Prostate gland (tissue), 2 donors: ENCODE results near the gene RNF213. TPM values are rescaled to one million over a fixed set of nuclear protein-coding genes. Genes with fewer than 3 reads are reported as not detected.
"Not testable (repeated sequence)": the region's sequence is repeated elsewhere in the genome, so short reads cannot be mapped to it uniquely, and the experiment has no call there.

Experiments used
- DNase-seq: peaks from one replicate; pipeline ENCODE4 v3.0.0-alpha.2; 2019; ENCODE audit warnings: low spot score
- H3K27ac ChIP-seq, 2 donors: fragments of 200-600 bp; sonication (generic); 2 replicates each; pipeline ENCODE4 v1.5.1; 2017 to 2019
- H3K27me3 ChIP-seq: fragments of 200-600 bp; sonication (generic); replicated peaks from 2 replicates; pipeline ENCODE4 v1.5.1; 2019; ENCODE audit not compliant: insufficient read depth
- H3K36me3 ChIP-seq, 2 donors: fragments of 200-600 bp; sonication (generic); 1 replicate in 1 of 2; 2 replicates in 1 of 2; pipeline versions ENCODE4 v1.5.1 to v1.8.1; 2017 to 2019
- H3K4me1 ChIP-seq: fragments of 200-600 bp; sonication (generic); replicated peaks from 2 replicates; pipeline ENCODE4 v1.5.1; 2019
- H3K4me3 ChIP-seq, 2 donors: fragments of 200-600 bp; sonication (generic); 2 replicates each; pipeline ENCODE4 v1.5.1; 2017 to 2019
- H3K9me3 ChIP-seq: fragments of 200-600 bp; sonication (generic); 2 replicates; pipeline ENCODE4 v1.5.1; 2017
- POLR2A ChIP-seq: fragments of 450-650 bp; IDR thresholded peaks from one replicate; pipeline ENCODE4 v1.6.1; 2016; ENCODE audit warnings: antibody characterized with exemption, mild to moderate bottlenecking
- POLR2AphosphoS5 ChIP-seq: sonication (generic); formaldehyde crosslinking; IDR thresholded peaks from one replicate; pipeline ENCODE4 v1.6.1; 2017; ENCODE audit warnings: antibody characterized with exemption
- WGBS: methylation state at CpG from one replicate; pipeline ENCODE4 v1.1.5; 2018; 5-methylcytosine and 5-hydroxymethylcytosine counted together
- intact Hi-C: fragments of 100-400 bp; cut with DNase I; formaldehyde crosslinking; loops from one replicate; pipeline ENCODE4 v1.14.2; 2022
- total RNA-seq, 2 donors: library from RNA; depleted of rRNA; stranded (reverse); fragments of >200 nt; gene quantifications; one replicate each; pipeline ENCODE4 v1.1.0, GENCODE V29; 2016
- TF ChIP-seq, protein P1 (sequence below), 4 experiments: fragments of 200-600 bp in 2 of 4; fragments of 450-650 bp in 2 of 4; sonication (generic) in 2 of 4; IDR thresholded peaks; 1 replicate in 3 of 4; 2 replicates in 1 of 4; pipeline ENCODE4 v1.5.1; 2016 to 2019; ENCODE audit warnings: antibody characterized with exemption in 4 of 4, mild to moderate bottlenecking in 2 of 4, moderate library complexity in 2 of 4

RNF213 gene
- total RNA-seq, 2 donors from 2014 or later = 57.7 to 112 TPM

DNA sequence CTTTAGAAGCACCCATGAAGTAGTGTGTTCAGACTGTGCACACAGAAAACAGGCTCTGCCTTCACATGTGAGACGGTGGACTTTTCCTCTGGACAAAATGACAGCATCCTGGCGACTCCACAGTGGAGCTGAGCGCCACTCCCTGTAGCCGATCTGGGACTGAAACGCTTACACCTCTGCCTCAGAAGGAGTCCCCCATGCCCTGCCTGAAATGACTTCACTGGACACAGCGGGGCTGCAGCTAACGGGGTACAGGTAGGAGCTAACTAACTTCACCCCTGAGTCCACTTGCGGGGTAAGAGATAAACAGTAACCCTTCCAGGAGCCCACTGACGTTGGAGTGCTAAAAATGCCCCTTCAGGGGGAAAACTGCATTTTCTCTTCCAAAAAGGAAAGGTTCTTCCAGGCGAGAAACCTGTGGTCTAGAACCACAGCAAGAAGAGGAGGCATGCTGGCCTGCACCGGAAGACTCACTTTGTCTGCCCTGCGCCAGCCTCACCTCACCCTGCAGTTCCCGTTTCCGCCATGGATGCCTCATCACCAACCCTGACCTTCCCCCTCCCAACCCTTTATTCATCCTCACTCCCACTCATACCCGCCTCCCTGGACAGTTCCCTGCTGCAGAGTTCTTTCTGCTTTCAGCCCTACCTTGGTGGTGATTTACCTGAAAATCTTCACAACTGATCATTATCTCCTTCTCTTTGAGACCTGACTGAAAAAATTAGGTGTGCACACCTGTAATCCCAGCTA lies 134.9 kb downstream of the RNF213 start:
- WGBS = 85% methylated on average over 15 of the region's 15 CpGs
- no peaks in the 10 kb centered on the region for H3K36me3 ChIP-seq
- TF ChIP-seq POLR2A = no peak
- TF ChIP-seq, protein P1, sequence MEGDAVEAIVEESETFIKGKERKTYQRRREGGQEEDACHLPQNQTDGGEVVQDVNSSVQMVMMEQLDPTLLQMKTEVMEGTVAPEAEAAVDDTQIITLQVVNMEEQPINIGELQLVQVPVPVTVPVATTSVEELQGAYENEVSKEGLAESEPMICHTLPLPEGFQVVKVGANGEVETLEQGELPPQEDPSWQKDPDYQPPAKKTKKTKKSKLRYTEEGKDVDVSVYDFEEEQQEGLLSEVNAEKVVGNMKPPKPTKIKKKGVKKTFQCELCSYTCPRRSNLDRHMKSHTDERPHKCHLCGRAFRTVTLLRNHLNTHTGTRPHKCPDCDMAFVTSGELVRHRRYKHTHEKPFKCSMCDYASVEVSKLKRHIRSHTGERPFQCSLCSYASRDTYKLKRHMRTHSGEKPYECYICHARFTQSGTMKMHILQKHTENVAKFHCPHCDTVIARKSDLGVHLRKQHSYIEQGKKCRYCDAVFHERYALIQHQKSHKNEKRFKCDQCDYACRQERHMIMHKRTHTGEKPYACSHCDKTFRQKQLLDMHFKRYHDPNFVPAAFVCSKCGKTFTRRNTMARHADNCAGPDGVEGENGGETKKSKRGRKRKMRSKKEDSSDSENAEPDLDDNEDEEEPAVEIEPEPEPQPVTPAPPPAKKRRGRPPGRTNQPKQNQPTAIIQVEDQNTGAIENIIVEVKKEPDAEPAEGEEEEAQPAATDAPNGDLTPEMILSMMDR (IDR thresholded peaks at IDR 0.05) = no peak

DNA sequence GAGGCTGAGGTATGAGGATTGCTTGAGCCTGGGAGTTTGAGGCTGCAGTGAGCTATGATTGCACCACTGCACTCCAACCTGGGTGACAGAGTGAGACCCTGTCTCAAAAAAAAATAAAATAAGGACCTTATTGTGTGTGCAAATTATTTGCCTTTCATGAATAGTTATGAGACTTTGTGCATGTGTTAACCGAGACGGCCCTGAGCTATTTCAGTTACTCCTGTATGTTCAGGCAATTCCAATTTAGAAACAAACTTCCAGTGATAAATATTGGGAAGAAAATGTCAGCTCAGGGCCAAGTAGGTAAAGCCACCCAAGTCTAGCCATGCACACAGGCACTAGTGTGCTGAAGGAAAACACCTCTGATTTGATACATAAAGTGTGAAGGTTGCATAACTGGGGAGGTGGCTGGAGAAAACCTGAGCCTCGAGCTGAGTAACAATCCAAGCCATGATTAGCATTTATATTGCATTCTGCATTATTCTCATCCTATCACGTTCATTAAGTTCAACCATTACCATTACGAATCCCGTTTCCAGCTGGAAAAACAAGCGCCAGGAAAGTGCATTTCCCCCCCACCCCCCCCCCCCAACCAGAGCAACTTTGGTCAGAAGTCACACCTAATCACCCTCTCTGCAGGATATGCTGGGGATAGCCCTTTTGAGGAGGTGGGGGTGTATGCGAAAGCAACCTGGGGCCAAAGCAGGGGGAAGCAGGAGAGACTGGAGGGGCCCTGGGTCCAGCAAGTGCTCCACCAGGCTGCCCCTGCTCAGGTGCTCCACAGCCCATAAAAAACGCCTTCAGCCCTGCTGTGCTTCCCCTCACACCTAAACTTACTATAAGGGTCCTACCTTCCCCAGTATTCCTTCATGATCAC lies 135.7 kb downstream of the RNF213 start:
- intact Hi-C loops = no loop called here
- H3K27ac ChIP-seq = no peak overlapping the region
- no peaks in the 10 kb centered on the region for H3K27me3 ChIP-seq
- H3K4me3 ChIP-seq = no peak overlapping the region
- no peaks in the 10 kb centered on the region for H3K4me1 ChIP-seq
- H3K9me3 ChIP-seq = no peaks in the 10 kb centered on the region
- H3K36me3 ChIP-seq = no peaks in the 10 kb centered on the region
- no peak for TF ChIP-seq POLR2AphosphoS5
- TF ChIP-seq, protein P1 (IDR thresholded peaks at IDR 0.05) = no peak
- no peak for TF ChIP-seq POLR2A
- WGBS = 87% methylated on average over 9 of the region's 9 CpGs
- DNase-seq = no peak

More for the DNA sequence above, 134.9 kb downstream of the RNF213 start:
- H3K27ac ChIP-seq = no peak overlapping the region
- H3K4me1 ChIP-seq = no peaks in the 10 kb centered on the region
- intact Hi-C loops = no loop called here
- no peaks in the 10 kb centered on the region for H3K9me3 ChIP-seq
- no peak for DNase-seq
- H3K27me3 ChIP-seq = no peaks in the 10 kb centered on the region
- no peak overlapping the region for H3K4me3 ChIP-seq

GRCh38 chr17:80397034-80397387 lies 136.4 kb downstream of the RNF213 start:
- H3K9me3 ChIP-seq = no peaks in the 10 kb centered on the region
- intact Hi-C loops = no loop called here
- TF ChIP-seq, protein P1 (IDR thresholded peaks at IDR 0.05) = no peak
- TF ChIP-seq POLR2AphosphoS5 (no peak), POLR2A (no peak)
- 93% methylated on average over 6 of the region's 6 CpGs for WGBS
- no peak for DNase-seq
- H3K27me3 ChIP-seq = no peaks in the 10 kb centered on the region
- no peak overlapping the region for H3K4me3 ChIP-seq
- no peaks in the 10 kb centered on the region for H3K36me3 ChIP-seq
- H3K4me1 ChIP-seq = no peaks in the 10 kb centered on the region
- H3K27ac ChIP-seq = no peak overlapping the region

DNA sequence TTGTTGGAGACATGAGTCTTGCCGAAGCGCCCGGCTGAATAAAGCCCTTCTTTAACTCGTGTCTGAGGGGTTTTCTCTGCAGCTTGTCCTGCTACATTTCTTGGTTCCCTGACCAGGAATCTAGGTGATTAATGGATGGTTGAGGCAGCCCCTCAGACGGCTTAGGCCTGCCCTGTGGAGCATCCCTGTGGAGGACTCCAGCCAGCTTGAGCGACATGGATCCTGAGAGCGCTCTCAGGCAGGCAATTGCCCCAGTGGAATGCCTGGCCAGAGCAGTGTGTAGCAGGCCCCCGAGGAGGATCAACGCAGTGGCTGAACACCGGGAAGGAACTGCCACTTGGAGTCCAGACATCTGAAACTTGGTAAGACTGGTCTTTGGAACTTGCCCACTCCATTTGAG lies 137.0 kb downstream of the RNF213 start:
- DNase-seq = no peak
- TF ChIP-seq POLR2A (no peak), POLR2AphosphoS5 (no peak)
- TF ChIP-seq, protein P1 (IDR thresholded peaks at IDR 0.05) = no peak
- no peaks in the 10 kb centered on the region for H3K36me3 ChIP-seq
- intact Hi-C loops = no loop called here
- H3K4me3 ChIP-seq = no peak overlapping the region
- H3K9me3 ChIP-seq = no peaks in the 10 kb centered on the region
- no peaks in the 10 kb centered on the region for H3K27me3 ChIP-seq
- no peaks in the 10 kb centered on the region for H3K4me1 ChIP-seq
- no peak overlapping the region for H3K27ac ChIP-seq
- WGBS = 83% methylated on average over 10 of the region's 10 CpGs

DNA sequence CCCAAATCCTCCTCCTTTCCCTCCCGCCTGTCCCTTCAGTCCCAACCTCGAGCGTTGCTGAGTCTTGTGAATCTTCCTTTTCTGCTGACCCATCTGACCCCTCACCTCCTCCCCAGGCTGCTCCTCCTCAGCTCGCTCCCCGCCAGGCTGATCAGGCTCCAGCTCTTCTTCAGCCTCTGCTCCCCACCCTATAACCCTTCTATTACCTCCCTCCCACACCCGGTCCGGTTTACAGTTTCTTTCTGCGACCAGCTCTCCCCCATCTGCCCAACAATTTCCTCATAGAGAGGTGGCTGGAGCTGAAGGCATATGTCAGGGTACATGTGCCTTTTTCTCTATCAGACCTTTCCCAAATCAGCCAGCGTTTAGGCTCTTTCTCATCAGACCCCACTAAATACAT lies 140.4 kb downstream of the RNF213 start:
- H3K27me3 ChIP-seq, H3K9me3 ChIP-seq, intact Hi-C loops: not testable (repeated sequence)

GRCh38 chr17:80402102-80402501 lies 141.4 kb downstream of the RNF213 start:
- DNase-seq, H3K27me3 ChIP-seq, intact Hi-C loops, H3K9me3 ChIP-seq, H3K4me1 ChIP-seq, H3K36me3 ChIP-seq, H3K27ac ChIP-seq, H3K4me3 ChIP-seq: not testable (repeated sequence)
- WGBS = 95% methylated on average over 13 of the region's 13 CpGs

More for the DNA sequence above, 140.4 kb downstream of the RNF213 start:
- H3K4me3 ChIP-seq, H3K36me3 ChIP-seq, DNase-seq, H3K27ac ChIP-seq, H3K4me1 ChIP-seq: not testable (repeated sequence)
- WGBS = 86% methylated on average over 9 of the region's 9 CpGs
